Ovary (tissue), 9 donors: ENCODE data around the gene CTNNA3. TPM values are rescaled to one million over a fixed set of nuclear protein-coding genes. Genes with fewer than 3 reads are reported as not detected.

ENCODE experiments used
- DNase-seq, 5 donors: peaks; one replicate each; pipeline ENCODE4 v3.0.0-alpha.2; 2019 to 2020
- H3K27ac ChIP-seq, 2 donors: fragments of 200-600 bp; one replicate each; pipeline versions ENCODE4 v1.5.1 to v1.8.0; 2019 to 2022
- H3K27me3 ChIP-seq: fragments of 200-600 bp; one replicate; pipeline ENCODE4 v1.8.0; 2022
- H3K36me3 ChIP-seq: fragments of 200-600 bp; sonication (generic); one replicate; pipeline ENCODE4 v1.5.1; 2019
- H3K4me1 ChIP-seq: one replicate; pipeline ENCODE4 v1.8.1; 2013; ENCODE audit warnings: mild to moderate bottlenecking, moderate library complexity; ENCODE audit not compliant: insufficient read depth
- H3K4me3 ChIP-seq: fragments of 200-600 bp; sonication (generic); one replicate; pipeline ENCODE4 v1.5.1; 2017
- H3K9me3 ChIP-seq, 2 donors: fragments of 200-600 bp in 1 of 2; sonication (generic) in 1 of 2; one replicate each; pipeline versions ENCODE4 v1.5.1 to v1.8.1; 2013 to 2019; ENCODE audit warnings: mild to moderate bottlenecking in 1 of 2, moderate library complexity in 1 of 2
- EP300 ChIP-seq: sonication (generic); formaldehyde crosslinking; IDR thresholded peaks from one replicate; pipeline ENCODE4 v1.6.1; 2017; ENCODE audit warnings: antibody characterized with exemption
- POLR2A ChIP-seq: fragments of 450-650 bp; IDR thresholded peaks from one replicate; pipeline ENCODE4 v1.6.1; 2017; ENCODE audit warnings: antibody characterized with exemption, mild to moderate bottlenecking, moderate library complexity
- WGBS, 3 donors: extraction: QIAGEN DNeasy Blood & Tissue Kit in 1 of 3; methylation state at CpG; one replicate each; pipeline versions ENCODE4 v1.1.5 to v1.1.7; 2013 to 2017; 5-methylcytosine and 5-hydroxymethylcytosine counted together
- intact Hi-C, 4 donors: fragments of 100-400 bp; cut with DNase I; formaldehyde crosslinking; loops; one replicate each; pipeline versions ENCODE4 v1.11.0 to v1.15.1; 2022 to 2023
- polyA plus RNA-seq, 2 donors: library from polyadenylated mRNA; stranded (reverse); fragments of 200-250 nt in 1 of 2; fragments of 350-450 nt in 1 of 2; fragmentation: Illumina TruSeq in 1 of 2; extraction: RNeasy Lipid Tissue Mini Kit (QIAGEN cat#74804) in 1 of 2; gene quantifications; one replicate each; pipeline ENCODE4 v1.2.3, GENCODE V29; 2013 to 2014
- total RNA-seq, 7 donors: library from RNA; depleted of rRNA in 2 of 7; stranded (reverse); fragments of >200 nt in 2 of 7; fragmentation: NEBNext Ultra II Directional in 3 of 7; extraction: Animal tissue kit (Norgen Biotek cat#: 25700) in 3 of 7; gene quantifications; one replicate each; pipeline versions ENCODE4 v1.1.0 to v1.2.4, GENCODE V29; 2016 to 2023
- TF ChIP-seq, protein P1 (sequence below), 3 donors: fragments of 450-650 bp in 2 of 3; fragments of 200-600 bp in 1 of 3; IDR thresholded peaks; one replicate each; pipeline versions ENCODE4 v1.5.1 to v1.8.0; 2016 to 2022; ENCODE audit warnings: antibody characterized with exemption in 3 of 3, mild to moderate bottlenecking in 1 of 3
- donor health status: DM: no; HTN: no; CAD: no; lungs with moderate emphysema.
- donor health status: DM: no; HTN: no; CAD: no.
- donor health status: Bipolar disorder and iron deficiency.
- donor health status: DM: yes; HTN: yes; CAD: no.
- donor health status: DM: no; HTN: no; CAD: no.
- donor health status: DM: yes; HTN: yes; CAD: no.

The CTNNA3 gene
- total and polyA plus RNA-seq, 9 donors = 1.9 to 9.7 (median 4.0) TPM

DNA sequence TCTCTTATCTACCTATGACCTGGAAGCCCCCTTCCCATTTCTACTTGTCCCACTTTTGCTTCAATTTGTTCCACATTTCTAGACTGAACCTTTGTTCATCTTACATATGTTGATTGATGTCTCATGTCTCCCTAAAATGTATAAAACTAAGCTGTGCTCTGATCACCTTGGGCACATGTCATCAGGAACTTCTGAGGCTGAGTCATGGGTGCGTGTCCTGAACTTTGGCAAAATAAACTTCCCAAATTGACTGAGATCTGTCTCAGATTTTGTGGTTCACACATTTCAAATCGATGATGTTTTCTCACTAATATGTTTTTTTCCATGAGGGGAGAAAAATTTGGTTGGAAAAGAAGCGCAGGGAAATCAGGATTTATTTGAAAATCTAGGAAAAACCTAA lies 1176.4 kb downstream of the CTNNA3 start:
- Histone ChIP-seq H3K27me3 (no peaks in the 10 kb centered on the region), H3K27ac (no peak overlapping the region), H3K4me3 (no peak overlapping the region), H3K9me3 (no peaks in the 10 kb centered on the region), H3K36me3 (no peaks in the 10 kb centered on the region), H3K4me1 (no peaks in the 10 kb centered on the region)
- TF ChIP-seq, protein P1, sequence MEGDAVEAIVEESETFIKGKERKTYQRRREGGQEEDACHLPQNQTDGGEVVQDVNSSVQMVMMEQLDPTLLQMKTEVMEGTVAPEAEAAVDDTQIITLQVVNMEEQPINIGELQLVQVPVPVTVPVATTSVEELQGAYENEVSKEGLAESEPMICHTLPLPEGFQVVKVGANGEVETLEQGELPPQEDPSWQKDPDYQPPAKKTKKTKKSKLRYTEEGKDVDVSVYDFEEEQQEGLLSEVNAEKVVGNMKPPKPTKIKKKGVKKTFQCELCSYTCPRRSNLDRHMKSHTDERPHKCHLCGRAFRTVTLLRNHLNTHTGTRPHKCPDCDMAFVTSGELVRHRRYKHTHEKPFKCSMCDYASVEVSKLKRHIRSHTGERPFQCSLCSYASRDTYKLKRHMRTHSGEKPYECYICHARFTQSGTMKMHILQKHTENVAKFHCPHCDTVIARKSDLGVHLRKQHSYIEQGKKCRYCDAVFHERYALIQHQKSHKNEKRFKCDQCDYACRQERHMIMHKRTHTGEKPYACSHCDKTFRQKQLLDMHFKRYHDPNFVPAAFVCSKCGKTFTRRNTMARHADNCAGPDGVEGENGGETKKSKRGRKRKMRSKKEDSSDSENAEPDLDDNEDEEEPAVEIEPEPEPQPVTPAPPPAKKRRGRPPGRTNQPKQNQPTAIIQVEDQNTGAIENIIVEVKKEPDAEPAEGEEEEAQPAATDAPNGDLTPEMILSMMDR (IDR thresholded peaks at IDR 0.05) = no peak
- TF ChIP-seq POLR2A (no peak), EP300 (no peak)
- DNase-seq = no peak
- intact Hi-C loops = no loop called here
- WGBS, 3 donors = 94 to 98% (median 96%) methylated on average over 3 of the region's 3 CpGs

DNA sequence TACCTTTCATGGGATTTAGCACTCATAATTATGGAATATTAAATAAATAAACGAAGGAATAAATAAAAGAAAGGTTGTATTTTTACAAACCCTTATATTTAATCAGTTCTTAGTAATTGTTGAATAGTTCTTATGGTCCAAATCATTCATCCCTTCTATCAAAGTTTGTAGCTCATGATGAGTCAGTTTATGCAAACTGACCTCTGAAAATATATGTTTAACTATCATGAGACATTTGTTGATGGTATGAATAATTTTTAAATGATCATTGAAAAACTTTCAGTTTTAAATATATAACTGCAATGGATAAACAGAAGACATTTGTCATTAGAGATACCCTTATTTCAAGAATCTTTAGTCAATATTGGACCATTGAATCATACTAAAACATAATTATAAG lies 1181.3 kb downstream of the CTNNA3 start:
- H3K27ac ChIP-seq = no peak overlapping the region
- DNase-seq = no peak
- no peaks in the 10 kb centered on the region for H3K9me3 ChIP-seq
- TF ChIP-seq EP300 = no peak
- TF ChIP-seq, protein P1 (IDR thresholded peaks at IDR 0.05) = no peak
- no peak for TF ChIP-seq POLR2A
- intact Hi-C loops = no loop called here
- H3K4me3 ChIP-seq = no peak overlapping the region
- H3K27me3 ChIP-seq = no peaks in the 10 kb centered on the region
- H3K4me1 ChIP-seq = no peaks in the 10 kb centered on the region
- no peaks in the 10 kb centered on the region for H3K36me3 ChIP-seq
- 75 to 91% (median 86%) methylated on average over 1 of the region's 1 CpG for WGBS, 3 donors

DNA sequence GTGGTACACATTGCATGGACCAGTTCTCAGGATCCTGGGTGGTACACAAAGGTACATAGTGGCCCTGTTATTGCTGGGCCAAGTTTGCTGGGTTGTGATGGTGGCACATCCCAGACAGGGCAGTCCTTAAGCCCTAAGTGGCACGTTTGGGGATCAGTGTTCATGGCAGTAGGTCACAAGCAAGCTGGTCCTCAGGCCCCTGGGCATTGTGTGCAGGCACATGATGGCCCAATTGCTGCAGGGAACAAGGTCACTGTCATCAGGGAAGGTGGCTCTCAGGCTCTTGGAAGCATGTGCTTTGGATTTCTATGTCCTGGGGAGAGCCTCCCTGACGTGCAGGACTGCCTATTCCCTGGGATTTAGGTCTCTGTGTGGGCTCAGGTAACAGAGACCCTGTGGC lies 1182.5 kb downstream of the CTNNA3 start:
- H3K36me3 ChIP-seq = no peaks in the 10 kb centered on the region
- TF ChIP-seq EP300 = no peak
- no peak for TF ChIP-seq POLR2A
- TF ChIP-seq, protein P1 (IDR thresholded peaks at IDR 0.05) = no peak
- no peaks in the 10 kb centered on the region for H3K4me1 ChIP-seq
- whole genome bisulfite sequencing, 3 donors = 85 to 89% (median 89%) methylated on average over 2 of the region's 2 CpGs
- DNase-seq = no peak
- no peak overlapping the region for H3K27ac ChIP-seq
- H3K9me3 ChIP-seq = no peaks in the 10 kb centered on the region
- H3K27me3 ChIP-seq = no peaks in the 10 kb centered on the region
- intact Hi-C loops = no loop called here
- no peak overlapping the region for H3K4me3 ChIP-seq

DNA sequence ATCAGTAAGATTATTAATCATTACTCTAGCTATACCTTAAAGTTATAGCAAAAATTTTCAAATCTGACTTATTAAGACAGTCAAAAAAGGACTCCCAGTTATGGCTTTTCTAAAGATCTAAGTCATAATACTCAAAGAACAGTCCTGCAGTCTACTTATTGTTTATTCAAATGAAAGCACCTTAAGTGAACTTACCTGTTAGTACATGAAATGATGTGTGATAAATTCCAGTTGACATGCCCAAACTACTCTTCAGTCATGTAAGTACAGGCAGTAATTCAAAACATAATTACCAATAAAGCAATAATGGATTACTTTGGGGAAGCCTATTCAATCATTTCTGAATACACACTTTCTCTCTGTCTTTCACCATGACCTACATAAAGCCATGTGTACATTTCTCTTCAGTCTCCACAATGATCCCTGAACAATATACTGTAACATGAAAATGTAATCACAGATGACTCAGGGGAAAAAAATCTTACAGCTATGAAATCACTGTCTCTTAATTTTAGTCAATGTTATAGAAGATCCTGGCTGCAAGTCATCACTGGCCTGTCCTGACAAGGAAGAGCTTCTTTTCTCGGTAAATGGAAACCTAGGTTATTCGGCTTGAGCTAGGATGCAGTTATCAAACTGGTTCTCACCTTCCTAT lies 1190.9 kb downstream of the CTNNA3 start:
- no peak for DNase-seq
- Histone ChIP-seq H3K27me3 (no peaks in the 10 kb centered on the region), H3K4me3 (no peak overlapping the region), H3K4me1 (no peaks in the 10 kb centered on the region), H3K36me3 (no peaks in the 10 kb centered on the region), H3K27ac (no peak overlapping the region), H3K9me3 (no peaks in the 10 kb centered on the region)
- 92 to 95% (median 94%) methylated on average over 2 of the region's 2 CpGs for WGBS, 3 donors
- TF ChIP-seq, protein P1 (IDR thresholded peaks at IDR 0.05) = no peak
- intact Hi-C loops = no loop called here
